HCT116 (cell line): ENCODE data around the gene CFI. TPM values are rescaled to one million over a fixed set of nuclear protein-coding genes. Genes with fewer than 3 reads are reported as not detected.

Experiments used
- ATAC-seq: fragments of 200-7000 bp; cut with Tn5 transposase; 2 replicates; pipeline ENCODE4 v1.9.1; 2020; ENCODE audit warnings: mild to moderate bottlenecking, moderate library complexity
- BruUV-seq: library from RNA; stranded (reverse); fragments of 400-500 nt; replicated peaks from 2 replicates; lab custom pipeline; 2021; lab: Mats Ljungman, UMichigan
- CTCF ChIA-PET: fragments of 300-600 bp; sonication (Branson Sonifier 250); formaldehyde crosslinking; loops from one replicate; lab custom pipeline; 2021; ENCODE audit warnings: antibody characterized with exemption; lab: Charles Lee
- POLR2A ChIA-PET: fragments of 300-600, 350-600 bp; sonication (Branson Sonifier 250); formaldehyde crosslinking; loops from one replicate; lab custom pipeline; 2021; ENCODE audit warnings: antibody characterized with exemption; lab: Charles Lee
- RAD21 ChIA-PET, 2 experiments: fragments of 300-600 bp; sonication (Branson Sonifier 250); formaldehyde crosslinking; loops; one replicate each; lab custom pipeline; 2023; ENCODE audit warnings: low total read pairs in 2 of 2; ENCODE audit not compliant: uncharacterized antibody in 2 of 2, unreplicated experiment in 2 of 2, low non-redundant PET in 1 of 2; lab: Charles Lee
- DNase-seq: peaks from one replicate; pipeline ENCODE4 v3.0.0-alpha.2; 2010; ENCODE audit warnings: low read depth, low spot score
- H2AFZ ChIP-seq: fragments of 200-600 bp; shearing (Covaris generic), sonication (generic); 2 replicates; pipeline ENCODE4 v1.6.1; 2017; ENCODE audit warnings: low read depth, mixed run types, mixed read lengths, antibody characterized with exemption, low read length; ENCODE audit not compliant: poor library complexity, severe bottlenecking
- H3K27ac ChIP-seq: 2 replicates; pipeline ENCODE4 v1.5.1; 2012; ENCODE audit warnings: low read depth, low read length
- H3K27me3 ChIP-seq: fragments of 200-600 bp; sonication (generic); 2 replicates; pipeline ENCODE4 v1.6.1; 2016; ENCODE audit warnings: mixed run types, low read length, mixed read lengths; ENCODE audit not compliant: insufficient read depth
- H3K36me3 ChIP-seq, 2 experiments: fragments of 200-500 bp in 1 of 2; fragments of 200-600 bp in 1 of 2; sonication (Bioruptor generic) in 1 of 2; sonication (generic) in 1 of 2; 2 replicates each; pipeline versions ENCODE4 v1.5.1 to v1.6.1; 2014 to 2016; ENCODE audit warnings: low read length in 2 of 2, inconsistent platforms in 1 of 2, mixed read lengths in 1 of 2, mixed run types in 1 of 2; ENCODE audit not compliant: insufficient read depth in 2 of 2, control insufficient read depth in 1 of 2
- H3K4me1 ChIP-seq, 2 experiments: fragments of 200-600 bp in 1 of 2; sonication (generic) in 1 of 2; 2 replicates each; pipeline versions ENCODE4 v1.5.1 to v1.6.1; 2012 to 2017; ENCODE audit warnings: low read length in 2 of 2, inconsistent platforms in 1 of 2, mild to moderate bottlenecking in 1 of 2, mixed read lengths in 1 of 2, mixed run types in 1 of 2, moderate library complexity in 1 of 2; ENCODE audit not compliant: insufficient read depth in 2 of 2, control insufficient read depth in 1 of 2
- H3K4me2 ChIP-seq: fragments of 200-600 bp; sonication (generic); 2 replicates; pipeline ENCODE4 v1.6.1; 2017; ENCODE audit warnings: mixed run types, low read length, mixed read lengths
- H3K4me3 ChIP-seq, 2 experiments: fragments of 200-600 bp in 1 of 2; sonication (generic) in 1 of 2; replicated peaks in 1 of 2; 2 replicates each; pipeline ENCODE4 v1.5.1; 2011 to 2016; ENCODE audit warnings: low read length in 2 of 2, control low read depth in 1 of 2, low read depth in 1 of 2, mild to moderate bottlenecking in 1 of 2, mixed read lengths in 1 of 2, mixed run types in 1 of 2
- H3K79me2 ChIP-seq: fragments of 200-600 bp; sonication (generic); 2 replicates; pipeline ENCODE4 v1.6.1; 2017; ENCODE audit warnings: mild to moderate bottlenecking, mixed run types, low read length, moderate library complexity, mixed read lengths; ENCODE audit not compliant: insufficient read depth
- H3K9ac ChIP-seq: fragments of 200-600 bp; sonication (generic); 2 replicates; pipeline ENCODE4 v1.6.1; 2016; ENCODE audit warnings: low read length, mixed read lengths
- H3K9me2 ChIP-seq: fragments of 200-600 bp; sonication (generic), shearing (Covaris generic); 2 replicates; pipeline ENCODE4 v1.6.1; 2017; ENCODE audit warnings: mixed run types, mild to moderate bottlenecking, moderate library complexity; ENCODE audit not compliant: insufficient read depth
- H3K9me3 ChIP-seq, 2 experiments: fragments of 200-500 bp in 1 of 2; fragments of 200-600 bp in 1 of 2; sonication (Bioruptor generic) in 1 of 2; sonication (generic) in 1 of 2; 2 replicates each; pipeline ENCODE4 v1.6.1; 2014 to 2017; ENCODE audit warnings: low read length in 2 of 2, mixed read lengths in 2 of 2, inconsistent platforms in 1 of 2, low read depth in 1 of 2, mild to moderate bottlenecking in 1 of 2, mixed run types in 1 of 2, moderate library complexity in 1 of 2; ENCODE audit not compliant: control insufficient read depth in 1 of 2, insufficient read depth in 1 of 2
- H4K20me1 ChIP-seq: fragments of 200-600 bp; sonication (generic), shearing (Covaris generic); 2 replicates; pipeline ENCODE4 v1.6.1; 2017; ENCODE audit warnings: mixed run types, mild to moderate bottlenecking, moderate library complexity; ENCODE audit not compliant: insufficient read depth
- EGR1 ChIP-seq: IDR thresholded peaks from 2 replicates; pipeline ENCODE4 v1.6.1; 2012; ENCODE audit warnings: low read depth
- EZH2phosphoT487 ChIP-seq: fragments of 200-600 bp; IDR thresholded peaks from 2 replicates; pipeline ENCODE4 v1.6.1; 2018; ENCODE audit warnings: antibody characterized with exemption, borderline replicate concordance
- FOSL1 ChIP-seq: IDR thresholded peaks from 2 replicates; pipeline ENCODE4 v1.6.1; 2012; ENCODE audit warnings: low read depth
- POLR2AphosphoS5 ChIP-seq: IDR thresholded peaks from 2 replicates; pipeline ENCODE4 v1.6.1; 2011; ENCODE audit warnings: mild to moderate bottlenecking, low read depth, low read length, moderate library complexity
- SRF ChIP-seq: IDR thresholded peaks from 2 replicates; pipeline ENCODE4 v1.6.1; 2012; ENCODE audit warnings: low read depth
- YY1 ChIP-seq: IDR thresholded peaks from 2 replicates; pipeline ENCODE4 v1.6.1; 2011; ENCODE audit warnings: low read length, low read depth, moderate library complexity, mild to moderate bottlenecking; ENCODE audit not compliant: insufficient replicate concordance; ENCODE audit errors: extremely low read depth
- ZNF274 ChIP-seq: fragments of 200-500 bp; sonication (Bioruptor generic); IDR thresholded peaks from 2 replicates; pipeline ENCODE4 v1.6.1; 2014; ENCODE audit warnings: mild to moderate bottlenecking, low read depth, low read length, inconsistent platforms
- intact Hi-C: fragments of 100-400 bp; cut with micrococcal nuclease; formaldehyde crosslinking; loops from 2 replicates; pipeline ENCODE4 v1.10.0; 2022
- total RNA-seq: library from RNA; stranded (reverse); gene quantifications from one replicate; pipeline ENCODE4 v1.2.1, GENCODE V29; 2021; ENCODE audit not compliant: unreplicated experiment
- TF ChIP-seq, protein P1 (sequence below): IDR thresholded peaks from 2 replicates; pipeline ENCODE4 v1.6.1; 2012
- TF ChIP-seq, protein P2 (sequence below): IDR thresholded peaks from 2 replicates; pipeline ENCODE4 v1.6.1; 2012
- TF ChIP-seq, protein P3 (sequence below): IDR thresholded peaks from 2 replicates; pipeline ENCODE4 v1.6.1; 2011; ENCODE audit warnings: mild to moderate bottlenecking, low read length, moderate library complexity; ENCODE audit not compliant: insufficient replicate concordance; ENCODE audit errors: extremely low read depth

The CFI gene
- total RNA-seq, 1 experiment from 2014 or later, result 0.84 TPM

DNA sequence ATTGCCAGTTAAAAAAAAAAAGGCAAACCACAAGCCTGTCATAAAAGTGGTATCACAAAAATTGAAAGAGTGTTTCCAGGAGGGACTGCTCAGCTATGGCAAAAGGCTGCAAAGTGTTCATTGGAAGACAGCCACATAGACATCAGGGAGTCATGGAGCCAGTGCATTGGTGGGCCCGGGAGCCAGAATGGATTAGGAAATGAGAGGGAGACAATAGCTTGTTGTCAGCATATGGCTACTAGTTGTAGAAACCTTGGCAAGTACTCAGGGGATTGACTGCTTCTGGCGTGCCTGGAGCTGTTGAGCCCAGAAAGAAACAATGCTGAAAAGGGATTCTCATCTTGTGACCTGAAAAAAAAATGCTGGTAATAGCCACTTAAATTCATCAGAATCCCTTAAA is 18.8 kb upstream of the CFI start:
- Histone ChIP-seq H4K20me1 (no peaks in the 10 kb centered on the region), H3K4me3 (no peak overlapping the region), H3K27me3 (no peaks in the 10 kb centered on the region), H3K27ac (no peak overlapping the region), H2AFZ (no peak overlapping the region), H3K9me3 (no peaks in the 10 kb centered on the region), H3K36me3 (peaks cover 47 to 56% of the 10 kb centered on the region in 2 experiments), H3K9ac (no peak overlapping the region), H3K4me1 (peaks cover 6 to 9% of the 10 kb centered on the region in 2 experiments; a peak in 3 of 4 replicates), H3K79me2 (peaks cover 61% of the 10 kb centered on the region), H3K4me2 (no peak overlapping the region), H3K9me2 (no peaks in the 10 kb centered on the region)
- ChIA-PET CTCF (no interaction called here), RAD21 (no interaction called here), POLR2A (no interaction called here)
- ATAC-seq, result no peak
- TF ChIP-seq ZNF274 (no peak), YY1 (no peak), SRF (no peak), FOSL1 (no peak), POLR2AphosphoS5 (no peak), EGR1 (no peak), EZH2phosphoT487 (no peak)
- TF ChIP-seq, protein P1, sequence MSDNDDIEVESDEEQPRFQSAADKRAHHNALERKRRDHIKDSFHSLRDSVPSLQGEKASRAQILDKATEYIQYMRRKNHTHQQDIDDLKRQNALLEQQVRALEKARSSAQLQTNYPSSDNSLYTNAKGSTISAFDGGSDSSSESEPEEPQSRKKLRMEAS, result no peak
- TF ChIP-seq, protein P2, sequence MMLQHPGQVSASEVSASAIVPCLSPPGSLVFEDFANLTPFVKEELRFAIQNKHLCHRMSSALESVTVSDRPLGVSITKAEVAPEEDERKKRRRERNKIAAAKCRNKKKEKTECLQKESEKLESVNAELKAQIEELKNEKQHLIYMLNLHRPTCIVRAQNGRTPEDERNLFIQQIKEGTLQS, result no peak
- TF ChIP-seq, protein P3, sequence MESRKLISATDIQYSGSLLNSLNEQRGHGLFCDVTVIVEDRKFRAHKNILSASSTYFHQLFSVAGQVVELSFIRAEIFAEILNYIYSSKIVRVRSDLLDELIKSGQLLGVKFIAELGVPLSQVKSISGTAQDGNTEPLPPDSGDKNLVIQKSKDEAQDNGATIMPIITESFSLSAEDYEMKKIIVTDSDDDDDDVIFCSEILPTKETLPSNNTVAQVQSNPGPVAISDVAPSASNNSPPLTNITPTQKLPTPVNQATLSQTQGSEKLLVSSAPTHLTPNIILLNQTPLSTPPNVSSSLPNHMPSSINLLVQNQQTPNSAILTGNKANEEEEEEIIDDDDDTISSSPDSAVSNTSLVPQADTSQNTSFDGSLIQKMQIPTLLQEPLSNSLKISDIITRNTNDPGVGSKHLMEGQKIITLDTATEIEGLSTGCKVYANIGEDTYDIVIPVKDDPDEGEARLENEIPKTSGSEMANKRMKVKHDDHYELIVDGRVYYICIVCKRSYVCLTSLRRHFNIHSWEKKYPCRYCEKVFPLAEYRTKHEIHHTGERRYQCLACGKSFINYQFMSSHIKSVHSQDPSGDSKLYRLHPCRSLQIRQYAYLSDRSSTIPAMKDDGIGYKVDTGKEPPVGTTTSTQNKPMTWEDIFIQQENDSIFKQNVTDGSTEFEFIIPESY, result no peak
- no TSS peak for BruUV-seq
- no peak for DNase-seq
- intact Hi-C loops, result no loop called here
